Urinary bladder (tissue), 4 donors: Measurements from ENCODE around the gene PODXL. TPM values are rescaled to one million over a fixed set of nuclear protein-coding genes. Genes with fewer than 3 reads are reported as not detected.

ENCODE experiments used
- DNase-seq: peaks from one replicate; pipeline ENCODE4 v3.0.0-alpha.2; 2015; ENCODE audit errors: extremely low spot score
- H3K27ac ChIP-seq: one replicate; pipeline ENCODE4 v1.5.1; 2013; ENCODE audit warnings: low read depth, mild to moderate bottlenecking, moderate library complexity
- H3K36me3 ChIP-seq: one replicate; pipeline ENCODE4 v1.6.1; 2013; ENCODE audit warnings: mild to moderate bottlenecking, moderate library complexity; ENCODE audit not compliant: insufficient read depth
- H3K4me1 ChIP-seq: one replicate; pipeline ENCODE4 v1.6.1; 2013; ENCODE audit warnings: mild to moderate bottlenecking, moderate library complexity; ENCODE audit not compliant: insufficient read depth
- H3K4me3 ChIP-seq: one replicate; pipeline ENCODE4 v1.5.1; 2013; ENCODE audit warnings: low read depth, low read length
- WGBS: extraction: QIAGEN DNeasy Blood & Tissue Kit; methylation state at CpG from one replicate; pipeline ENCODE4 v1.1.7; 2013; 5-methylcytosine and 5-hydroxymethylcytosine counted together
- polyA plus RNA-seq: library from polyadenylated mRNA; stranded (reverse); fragments of 200-250 nt; gene quantifications from one replicate; pipeline ENCODE4 v1.2.3, GENCODE V29; 2013
- total RNA-seq: library from RNA; depleted of rRNA; stranded (reverse); fragments of >200 nt; gene quantifications from one replicate; pipeline ENCODE4 v1.2.3, GENCODE V29; 2014
- donor health status: healthy with polysubstance abuse.
- donor health status: healthy.

PODXL gene
- total and polyA plus RNA-seq, 2 donors: 18.7 to 30.8 TPM

DNA sequence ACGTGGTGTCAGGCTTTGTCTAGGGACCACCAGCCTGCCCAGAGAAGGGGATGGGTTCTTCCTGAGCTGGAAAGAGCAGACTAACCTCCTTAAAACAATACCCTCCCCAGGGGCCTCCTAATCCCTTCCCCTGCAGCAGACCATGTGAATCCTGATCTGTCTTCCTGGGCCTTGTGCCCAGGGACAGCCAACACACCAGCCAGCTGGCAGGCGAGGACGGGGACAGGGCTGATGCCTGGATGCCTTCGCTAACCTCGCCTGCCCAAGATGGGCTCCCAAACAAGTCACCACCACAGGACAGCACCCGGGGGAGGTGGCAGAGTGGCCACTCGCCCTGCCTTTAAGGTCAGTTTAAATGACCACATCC lies 17.6 kb downstream of the PODXL start:
- Histone ChIP-seq H3K27ac (no peak overlapping the region), H3K4me3 (no peak overlapping the region), H3K4me1 (no peaks in the 10 kb centered on the region), H3K36me3 (no peaks in the 10 kb centered on the region)
- DNase-seq: no peak
- WGBS: 61% methylated on average over 7 of the region's 7 CpGs

DNA sequence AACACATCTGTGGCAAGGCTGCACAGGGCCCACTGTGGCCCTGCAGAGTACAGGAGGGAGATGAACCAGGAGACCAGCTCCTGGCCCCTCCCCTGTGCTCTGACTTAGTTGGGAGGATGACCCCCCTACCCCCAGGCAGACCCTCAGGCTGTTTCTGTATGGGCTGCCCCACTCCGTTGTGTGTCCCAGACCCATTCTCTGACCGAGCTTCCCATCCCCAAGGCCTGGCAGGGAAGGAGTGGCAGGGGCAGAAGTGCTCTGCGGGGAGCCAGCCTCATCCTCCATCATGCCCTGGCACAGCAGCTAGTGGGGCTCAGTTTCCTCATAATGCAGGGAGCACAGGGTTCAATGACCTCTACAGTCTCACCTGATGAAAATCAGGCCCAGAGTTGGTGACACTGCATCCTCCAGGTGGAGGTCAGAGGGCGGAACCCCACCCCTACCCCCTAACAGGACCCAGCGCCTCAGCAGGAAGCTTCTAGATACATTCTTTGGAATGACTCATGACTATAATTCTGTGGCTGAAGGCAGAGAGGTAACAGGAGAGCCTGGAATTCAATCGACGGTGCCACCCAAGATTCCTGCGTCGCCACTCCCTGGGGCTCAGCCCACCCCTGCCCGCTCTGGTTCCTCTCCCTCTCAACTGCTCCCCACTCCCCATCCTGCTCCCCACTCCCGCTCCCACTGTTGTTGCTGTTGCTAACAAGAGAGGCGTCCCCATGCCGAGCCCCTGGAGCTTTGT lies 18.2 kb downstream of the PODXL start:
- H3K27ac ChIP-seq: no peak overlapping the region
- DNase-seq: no peak
- 77% methylated on average over 13 of the region's 13 CpGs for WGBS

DNA sequence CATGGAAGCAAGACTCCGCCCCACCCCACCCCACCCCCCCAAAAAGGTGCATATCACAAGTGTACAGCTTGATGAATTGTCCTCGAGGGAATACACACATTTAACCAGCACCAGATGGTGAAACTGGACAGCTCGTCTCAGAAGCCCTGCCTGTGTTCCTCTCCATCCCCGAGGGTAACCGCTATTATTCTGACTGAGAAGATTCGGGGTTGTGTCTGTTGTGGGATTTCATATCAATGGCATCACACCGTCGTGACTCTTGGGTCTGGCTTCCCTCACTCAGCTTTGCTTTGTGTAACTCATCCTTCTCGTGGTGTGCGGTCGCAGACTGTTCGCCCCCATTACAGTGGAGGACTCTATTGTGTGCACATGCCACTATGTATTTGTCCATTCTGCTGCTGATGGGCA lies 18.9 kb downstream of the PODXL start:
- WGBS: 81% methylated on average over 12 of the region's 12 CpGs
- no peak overlapping the region for H3K27ac ChIP-seq

More for the DNA sequence above, 18.2 kb downstream of the PODXL start:
- H3K36me3 ChIP-seq: no peaks in the 10 kb centered on the region
- no peaks in the 10 kb centered on the region for H3K4me1 ChIP-seq
- H3K4me3 ChIP-seq: no peak overlapping the region

DNA sequence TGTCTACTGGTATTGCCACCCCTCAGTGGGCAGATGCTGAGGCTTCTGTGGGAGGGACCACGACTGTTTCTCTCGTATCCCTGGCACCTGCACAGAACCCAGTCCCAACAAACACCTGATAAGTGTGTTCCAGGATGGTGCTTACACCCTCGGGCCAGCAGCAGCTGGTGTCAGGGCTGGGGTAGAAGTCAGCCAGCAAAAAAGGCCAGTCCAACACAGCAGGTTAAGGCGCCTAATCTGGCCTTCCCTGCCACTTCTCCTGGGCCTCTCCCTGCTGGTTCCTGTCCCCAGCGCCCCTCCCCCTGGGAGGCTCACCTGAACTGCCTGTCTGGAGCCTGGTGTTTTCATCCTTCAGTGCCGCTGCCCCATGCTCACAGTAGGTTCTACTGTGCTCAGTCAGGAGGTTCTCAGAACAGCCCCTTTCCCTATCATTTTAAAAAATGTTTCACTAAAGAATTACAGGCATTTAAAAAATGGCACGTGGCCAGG lies 20.0 kb downstream of the PODXL start:
- no peak overlapping the region for H3K27ac ChIP-seq
- no peaks in the 10 kb centered on the region for H3K4me1 ChIP-seq
- 77% methylated on average over 7 of the region's 7 CpGs for WGBS
- H3K4me3 ChIP-seq: no peak overlapping the region
- no peaks in the 10 kb centered on the region for H3K36me3 ChIP-seq
- no peak for DNase-seq

More for the DNA sequence above, 18.9 kb downstream of the PODXL start:
- Histone ChIP-seq H3K4me1 (no peaks in the 10 kb centered on the region), H3K4me3 (no peak overlapping the region), H3K36me3 (no peaks in the 10 kb centered on the region)
- no peak for DNase-seq

DNA sequence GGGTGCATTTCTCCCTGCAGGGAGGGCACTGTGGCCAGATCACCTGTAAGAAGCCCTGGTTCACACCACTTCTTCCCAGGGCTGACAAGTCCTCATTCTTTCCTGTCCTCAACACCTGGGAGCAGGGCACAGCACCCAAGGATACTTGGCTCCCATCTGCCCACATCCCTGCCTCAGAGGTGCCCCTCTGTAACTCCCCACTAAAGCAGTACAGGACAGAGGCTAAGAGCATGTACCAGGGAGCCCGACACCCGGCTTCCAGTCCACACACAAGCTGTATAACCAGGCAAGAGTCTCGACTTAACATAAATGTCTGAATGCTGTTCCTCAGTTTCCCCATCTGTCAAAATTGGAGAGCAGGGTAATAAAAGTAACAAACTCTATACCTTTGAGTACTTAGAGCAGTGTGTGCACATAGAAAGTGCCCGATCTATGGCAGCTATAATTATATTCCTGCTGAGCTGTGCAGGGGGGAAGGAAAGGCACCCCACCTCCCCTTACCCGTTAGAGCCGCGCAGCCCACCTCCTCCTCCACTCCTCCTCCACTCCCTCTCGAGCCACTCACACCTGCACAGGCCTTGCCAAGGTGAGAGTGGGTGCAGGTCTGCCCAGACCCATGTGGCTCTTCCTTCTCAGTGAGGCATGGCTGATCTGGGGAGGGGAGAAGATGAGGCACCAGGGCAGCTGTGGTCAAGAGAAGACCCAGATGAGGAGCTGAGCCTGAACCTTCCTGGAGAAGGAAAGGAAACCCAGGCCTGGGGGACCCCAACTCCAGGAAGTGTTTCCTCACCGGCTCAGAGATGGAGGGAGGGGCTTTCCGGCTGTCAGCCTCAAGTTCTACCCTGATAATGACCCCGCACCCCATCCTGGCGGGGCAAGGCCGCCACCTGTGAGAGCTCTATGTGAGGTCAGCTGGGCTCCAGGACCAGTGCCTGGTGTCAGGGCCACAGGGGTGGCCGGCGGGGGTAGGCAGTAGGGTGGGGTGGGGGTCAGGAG lies 22.6 kb downstream of the PODXL start:
- Histone ChIP-seq H3K4me3 (no peak overlapping the region), H3K27ac (no peak overlapping the region), H3K36me3 (no peaks in the 10 kb centered on the region), H3K4me1 (no peaks in the 10 kb centered on the region)
- 84% methylated on average over 15 of the region's 15 CpGs for WGBS
- DNase-seq: no peak

DNA sequence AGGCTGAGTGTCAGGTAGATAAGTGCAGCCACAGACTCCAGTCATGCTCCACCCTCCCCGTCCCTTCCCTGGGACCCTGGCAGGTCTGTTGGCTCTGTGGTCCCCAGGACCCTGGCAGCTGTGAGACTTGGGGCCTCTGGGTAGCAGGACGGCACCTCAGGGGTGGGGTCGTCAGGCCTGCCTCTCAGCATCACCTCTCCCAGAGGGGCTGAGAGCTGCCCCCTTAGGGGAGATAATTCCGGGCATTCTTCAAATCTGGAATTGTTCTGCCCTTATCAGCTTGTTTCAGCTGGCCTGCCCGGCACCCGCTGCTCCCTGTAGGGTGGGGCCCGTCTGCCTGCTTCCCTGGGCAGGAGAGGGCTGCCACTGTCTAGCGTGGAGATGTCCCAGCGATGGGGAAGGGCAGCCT lies 23.3 kb downstream of the PODXL start:
- Histone ChIP-seq H3K27ac (no peak overlapping the region), H3K36me3 (no peaks in the 10 kb centered on the region), H3K4me1 (no peaks in the 10 kb centered on the region), H3K4me3 (no peak overlapping the region)
- WGBS: 65% methylated on average over 9 of the region's 9 CpGs
- no peak for DNase-seq

DNA sequence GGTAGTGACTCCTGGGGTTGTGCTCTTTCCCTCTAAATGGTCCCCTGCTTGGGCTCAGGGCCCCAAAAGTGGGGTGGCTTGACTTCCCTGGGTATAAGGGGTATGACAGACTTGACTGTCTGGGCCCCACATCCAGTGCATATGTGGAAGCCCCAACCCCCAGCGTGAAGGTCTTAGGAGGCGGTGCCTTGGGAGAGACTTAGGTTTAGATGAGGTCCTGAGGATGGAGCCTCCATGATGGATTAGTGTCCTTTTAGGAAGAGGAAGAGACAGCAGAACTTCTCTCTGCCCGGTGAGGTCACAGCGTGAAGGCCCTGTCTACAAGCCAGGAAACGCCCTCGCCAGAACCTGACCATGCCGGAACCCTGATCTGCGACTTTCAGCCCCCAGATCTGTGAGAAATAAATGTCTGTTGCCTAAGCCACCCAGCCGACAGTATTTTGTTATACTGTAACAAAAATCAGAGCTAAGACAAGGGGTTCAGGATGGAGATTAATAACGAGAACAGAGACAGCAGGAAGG lies 23.8 kb downstream of the PODXL start:
- WGBS: 80% methylated on average over 10 of the region's 10 CpGs
- Histone ChIP-seq H3K36me3 (no peaks in the 10 kb centered on the region), H3K4me3 (no peak overlapping the region), H3K4me1 (no peaks in the 10 kb centered on the region), H3K27ac (no peak overlapping the region)
- no peak for DNase-seq

DNA sequence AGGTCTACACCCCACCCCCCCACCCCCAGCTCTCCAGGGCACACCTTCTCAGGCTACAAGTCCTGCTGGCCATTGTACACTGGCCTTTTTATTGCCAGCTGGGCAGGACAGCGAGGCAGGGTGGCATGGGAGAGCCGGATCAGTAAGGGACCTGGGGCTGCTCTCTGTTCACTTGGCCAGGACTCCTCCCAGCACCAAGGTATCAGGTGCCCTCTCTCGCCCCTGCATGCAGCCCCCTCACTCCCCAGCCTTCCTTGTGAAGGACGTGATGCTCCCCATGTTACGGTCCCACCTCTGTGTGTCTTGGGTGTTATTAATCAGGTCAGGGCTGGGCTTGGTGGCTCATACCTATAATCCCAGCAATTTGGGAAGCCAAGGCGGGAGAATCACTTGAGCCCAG lies 26.3 kb downstream of the PODXL start:
- Histone ChIP-seq H3K4me3 (no peak overlapping the region), H3K4me1 (no peaks in the 10 kb centered on the region), H3K27ac (no peak overlapping the region), H3K36me3 (no peaks in the 10 kb centered on the region)
- WGBS: 93% methylated on average over 6 of the region's 6 CpGs
- DNase-seq: no peak

DNA sequence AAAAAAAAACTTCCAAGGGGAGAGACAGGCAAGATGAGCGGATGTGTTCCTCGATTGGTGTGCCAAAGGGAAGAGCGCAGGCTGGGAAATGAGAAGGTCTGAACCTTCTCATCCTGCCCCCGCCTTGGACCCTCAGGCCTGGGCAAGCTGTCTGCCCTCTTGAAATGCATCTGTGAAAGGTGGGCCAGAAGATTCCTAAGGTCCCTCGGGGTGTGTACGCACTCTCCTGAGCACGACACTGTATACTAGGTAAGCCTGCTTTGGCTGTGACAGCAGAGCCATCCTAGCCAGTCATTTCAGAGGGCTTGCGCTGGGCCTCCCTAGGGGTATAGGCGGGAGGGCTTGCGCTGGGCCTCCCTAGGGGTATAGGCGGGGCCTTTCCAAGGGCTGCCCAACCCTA lies 26.8 kb downstream of the PODXL start:
- H3K4me1 ChIP-seq: no peaks in the 10 kb centered on the region
- H3K4me3 ChIP-seq: no peak overlapping the region
- no peaks in the 10 kb centered on the region for H3K36me3 ChIP-seq
- H3K27ac ChIP-seq: no peak overlapping the region
- DNase-seq: no peak
- 88% methylated on average over 11 of the region's 11 CpGs for WGBS

DNA sequence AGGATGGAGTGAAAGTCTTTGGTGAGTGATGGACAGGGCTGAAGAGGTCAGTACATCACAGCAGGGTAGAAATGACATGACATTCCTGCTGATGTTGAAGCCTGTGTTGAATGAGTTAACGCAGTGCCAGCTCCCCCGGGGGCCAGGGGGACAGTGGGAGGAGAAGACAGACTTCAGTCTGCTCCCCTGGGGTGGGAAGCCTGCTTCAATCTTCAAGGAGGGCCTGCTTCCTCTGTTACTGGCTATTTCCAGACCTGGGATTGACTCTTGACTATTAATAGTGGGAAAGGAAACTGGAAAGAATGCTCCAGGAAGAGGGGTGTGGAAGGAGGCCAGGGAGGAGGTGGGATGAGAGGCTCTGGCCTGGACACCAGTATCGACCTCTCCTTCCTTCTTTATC lies 27.2 kb downstream of the PODXL start:
- no peaks in the 10 kb centered on the region for H3K36me3 ChIP-seq
- H3K27ac ChIP-seq: no peak overlapping the region
- H3K4me3 ChIP-seq: no peak overlapping the region
- no peaks in the 10 kb centered on the region for H3K4me1 ChIP-seq
- 61% methylated on average over 3 of the region's 3 CpGs for WGBS
- DNase-seq: no peak

DNA sequence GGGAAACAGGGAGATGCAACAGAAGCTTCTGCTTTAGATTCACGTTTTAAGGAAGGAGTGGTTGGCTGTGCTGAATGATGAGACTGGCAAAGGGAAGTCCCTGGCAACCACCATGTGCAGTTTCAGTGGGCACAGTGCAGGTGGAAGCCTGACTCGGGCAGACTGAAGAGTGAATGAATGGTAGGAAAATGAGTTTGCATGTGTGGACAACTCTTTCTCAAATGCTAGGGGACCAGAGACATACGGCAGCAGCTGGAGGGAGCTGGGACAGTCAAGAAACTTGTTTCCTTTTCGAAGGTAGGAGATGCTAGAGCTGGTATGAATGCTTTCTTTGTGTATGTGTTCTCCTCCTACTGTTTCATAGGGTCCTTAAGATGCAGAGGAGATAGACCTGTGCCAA lies 29.0 kb downstream of the PODXL start:
- H3K4me3 ChIP-seq: no peak overlapping the region
- DNase-seq: no peak
- 64% methylated on average over 4 of the region's 4 CpGs for WGBS
- H3K36me3 ChIP-seq: no peaks in the 10 kb centered on the region
- no peak overlapping the region for H3K27ac ChIP-seq
- H3K4me1 ChIP-seq: no peaks in the 10 kb centered on the region

DNA sequence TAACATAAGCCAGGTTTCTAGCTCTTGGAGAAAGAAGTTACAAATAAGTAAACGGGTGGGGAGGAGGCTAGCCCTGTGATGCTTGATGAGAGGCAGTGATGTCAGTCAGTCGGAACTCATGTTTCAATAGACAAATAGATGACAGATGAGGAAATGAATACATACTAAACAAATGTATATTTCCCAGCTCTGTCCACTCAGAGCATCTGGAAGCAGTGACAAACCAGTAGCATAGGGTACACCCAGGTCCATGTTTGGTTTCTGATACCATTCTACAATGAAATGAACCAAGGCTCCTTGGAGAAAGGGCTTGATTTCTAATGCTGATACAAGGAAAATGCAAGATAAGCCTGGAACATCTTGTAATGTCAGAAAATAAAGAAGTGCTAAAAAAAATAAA lies 30.6 kb downstream of the PODXL start:
- DNase-seq: no peak
- no peaks in the 10 kb centered on the region for H3K36me3 ChIP-seq
- H3K27ac ChIP-seq: no peak overlapping the region
- H3K4me3 ChIP-seq: no peak overlapping the region
- 73% methylated on average over 2 of the region's 2 CpGs for WGBS
- no peaks in the 10 kb centered on the region for H3K4me1 ChIP-seq

DNA sequence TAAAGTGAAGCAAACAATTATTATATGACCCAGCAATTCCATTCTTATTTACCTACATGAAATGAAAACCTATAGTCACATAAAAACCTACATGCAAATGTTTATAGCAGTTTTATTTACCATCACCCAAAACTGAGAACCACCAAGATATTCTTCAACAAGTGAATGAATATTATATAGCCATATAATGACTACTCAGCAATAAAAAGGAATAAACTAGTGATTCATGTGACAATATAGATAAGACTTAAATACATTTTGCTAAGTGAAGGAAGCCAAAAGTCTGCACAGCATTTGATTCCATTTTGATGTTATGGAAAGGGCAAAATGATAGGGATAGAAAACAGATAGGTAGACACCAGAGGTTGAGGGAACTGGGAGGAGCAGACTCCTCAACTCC lies 31.7 kb downstream of the PODXL start:
- H3K27ac ChIP-seq: no peak overlapping the region
- DNase-seq: no peak

DNA sequence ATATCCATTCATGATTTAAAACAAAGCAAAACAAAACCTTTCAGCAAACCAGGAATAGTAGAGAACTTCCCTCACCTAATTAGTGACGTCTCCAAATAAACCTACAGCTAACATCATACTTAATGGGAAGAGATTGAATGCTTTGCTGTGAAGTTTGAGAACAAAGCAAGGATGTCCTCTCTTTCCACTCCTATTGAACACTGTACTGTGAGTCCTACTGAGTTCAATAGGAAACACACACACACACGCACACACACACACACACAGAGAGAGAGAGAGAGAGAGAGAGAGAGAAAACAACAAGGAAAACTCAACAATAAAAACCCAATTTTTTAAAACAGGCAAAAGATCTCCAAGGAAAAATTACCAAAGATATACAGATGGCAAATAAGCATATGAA lies 32.3 kb downstream of the PODXL start:
- H3K4me3 ChIP-seq: no peak overlapping the region
- no peaks in the 10 kb centered on the region for H3K36me3 ChIP-seq
- no peak overlapping the region for H3K27ac ChIP-seq
- DNase-seq: no peak
- no peaks in the 10 kb centered on the region for H3K4me1 ChIP-seq
- WGBS: 39% methylated on average over 2 of the region's 2 CpGs

More for the DNA sequence above, 31.7 kb downstream of the PODXL start:
- H3K4me1 ChIP-seq: no peaks in the 10 kb centered on the region
- no peak overlapping the region for H3K4me3 ChIP-seq
- H3K36me3 ChIP-seq: no peaks in the 10 kb centered on the region
